ENCODE measurements around the gene APBB1IP. TPM values are rescaled to one million over a fixed set of nuclear protein-coding genes. Genes with fewer than 3 reads are reported as not detected.
"Not testable (repeated sequence)": the region's sequence is repeated elsewhere in the genome, so short reads cannot be mapped to it uniquely, and the experiment has no call there.

Gene APBB1IP
- total and polyA plus RNA-seq, 8 donors: 1.8 to 50.0 (median 2.4) TPM

DNA sequence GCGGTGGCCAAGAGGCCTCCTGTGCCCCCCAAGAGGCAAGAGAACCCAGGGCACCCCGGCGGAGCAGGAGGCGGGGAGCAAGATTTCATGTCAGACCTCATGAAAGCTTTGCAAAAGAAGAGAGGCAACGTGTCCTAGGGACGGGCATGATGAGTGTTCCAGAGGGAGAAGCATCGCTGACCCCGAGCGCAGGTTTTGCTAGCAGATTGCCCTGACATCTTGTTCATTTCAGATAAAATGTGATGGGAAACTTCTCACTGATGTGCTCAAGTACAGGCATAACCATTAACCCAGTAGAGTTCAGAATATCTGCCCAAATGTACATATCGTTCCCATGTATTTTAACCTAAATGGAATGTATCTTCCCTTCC lies 129.2 kb downstream of the APBB1IP start:
- H3K27ac ChIP-seq: no peak overlapping the region
- TF ChIP-seq, protein P1, sequence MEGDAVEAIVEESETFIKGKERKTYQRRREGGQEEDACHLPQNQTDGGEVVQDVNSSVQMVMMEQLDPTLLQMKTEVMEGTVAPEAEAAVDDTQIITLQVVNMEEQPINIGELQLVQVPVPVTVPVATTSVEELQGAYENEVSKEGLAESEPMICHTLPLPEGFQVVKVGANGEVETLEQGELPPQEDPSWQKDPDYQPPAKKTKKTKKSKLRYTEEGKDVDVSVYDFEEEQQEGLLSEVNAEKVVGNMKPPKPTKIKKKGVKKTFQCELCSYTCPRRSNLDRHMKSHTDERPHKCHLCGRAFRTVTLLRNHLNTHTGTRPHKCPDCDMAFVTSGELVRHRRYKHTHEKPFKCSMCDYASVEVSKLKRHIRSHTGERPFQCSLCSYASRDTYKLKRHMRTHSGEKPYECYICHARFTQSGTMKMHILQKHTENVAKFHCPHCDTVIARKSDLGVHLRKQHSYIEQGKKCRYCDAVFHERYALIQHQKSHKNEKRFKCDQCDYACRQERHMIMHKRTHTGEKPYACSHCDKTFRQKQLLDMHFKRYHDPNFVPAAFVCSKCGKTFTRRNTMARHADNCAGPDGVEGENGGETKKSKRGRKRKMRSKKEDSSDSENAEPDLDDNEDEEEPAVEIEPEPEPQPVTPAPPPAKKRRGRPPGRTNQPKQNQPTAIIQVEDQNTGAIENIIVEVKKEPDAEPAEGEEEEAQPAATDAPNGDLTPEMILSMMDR (IDR thresholded peaks at IDR 0.05): no peak
- no peaks in the 10 kb centered on the region for H3K4me1 ChIP-seq
- no peaks in the 10 kb centered on the region for H3K9me3 ChIP-seq
- H3K27me3 ChIP-seq: peaks cover 0 to 7% of the 10 kb centered on the region in 2 donors
- DNase-seq: no peak
- ATAC-seq: no peak
- H3K4me3 ChIP-seq: no peak overlapping the region
- intact Hi-C loops (cut with DNase I): no loop called here
- H3K36me3 ChIP-seq: peaks cover 0 to 78% of the 10 kb centered on the region in 2 donors

DNA sequence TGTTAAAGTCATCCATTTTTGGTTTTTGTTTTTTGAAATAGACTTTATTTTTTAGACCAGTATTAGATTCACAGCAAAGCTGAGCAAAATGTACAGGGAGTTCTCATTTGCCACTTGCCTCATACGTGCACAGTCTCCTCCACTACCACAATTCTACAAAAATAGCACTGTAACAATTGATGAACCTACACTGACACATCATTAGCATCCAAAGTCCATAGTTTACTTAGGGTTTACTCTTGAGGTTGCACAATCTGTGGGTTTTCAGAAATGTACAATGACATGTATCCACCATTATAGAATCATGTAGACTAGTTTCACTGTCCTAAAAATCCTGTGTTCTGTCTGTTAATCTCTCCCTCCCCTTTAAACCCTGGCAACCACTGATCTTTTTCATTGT lies 133.5 kb downstream of the APBB1IP start:
- H3K36me3 ChIP-seq: peaks cover 0 to 35% of the 10 kb centered on the region in 2 donors
- ATAC-seq (no peak), DNase-seq (no peak)
- no peak overlapping the region for H3K4me3 ChIP-seq
- TF ChIP-seq, protein P1 (IDR thresholded peaks at IDR 0.05): no peak
- no peaks in the 10 kb centered on the region for H3K4me1 ChIP-seq
- H3K9me3 ChIP-seq: no peaks in the 10 kb centered on the region
- intact Hi-C loops (cut with DNase I): no loop called here
- H3K27me3 ChIP-seq: no peaks in the 10 kb centered on the region
- H3K27ac ChIP-seq: no peak overlapping the region

DNA sequence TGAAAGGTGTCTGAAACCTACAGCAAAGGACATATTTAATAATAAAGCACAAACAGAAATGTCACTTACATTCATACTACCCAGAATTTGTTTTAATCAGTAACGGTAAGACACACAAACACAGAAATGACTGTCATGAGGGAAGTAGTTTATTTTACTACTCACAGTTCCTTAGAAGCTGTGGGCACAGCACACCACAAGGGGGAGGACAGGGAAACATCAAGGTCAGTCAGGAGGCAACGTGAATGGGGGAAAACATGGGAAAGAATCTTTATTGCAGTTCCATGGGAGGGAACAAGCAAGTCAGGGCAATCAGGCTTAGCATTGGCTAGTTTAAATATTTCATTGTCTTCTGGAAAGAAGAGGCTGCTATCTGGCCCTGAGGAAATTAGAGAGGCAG lies 135.5 kb downstream of the APBB1IP start:
- no peak overlapping the region for H3K27ac ChIP-seq
- no peak overlapping the region for H3K4me3 ChIP-seq
- DNase-seq (no peak), ATAC-seq (peak; percentile 35)
- H3K9me3 ChIP-seq: no peaks in the 10 kb centered on the region
- H3K27me3 ChIP-seq: no peaks in the 10 kb centered on the region
- TF ChIP-seq, protein P1 (IDR thresholded peaks at IDR 0.05): no peak
- H3K4me1 ChIP-seq: no peaks in the 10 kb centered on the region
- intact Hi-C loops (cut with DNase I): no loop called here
- peaks cover 0 to 18% of the 10 kb centered on the region in 2 donors for H3K36me3 ChIP-seq

DNA sequence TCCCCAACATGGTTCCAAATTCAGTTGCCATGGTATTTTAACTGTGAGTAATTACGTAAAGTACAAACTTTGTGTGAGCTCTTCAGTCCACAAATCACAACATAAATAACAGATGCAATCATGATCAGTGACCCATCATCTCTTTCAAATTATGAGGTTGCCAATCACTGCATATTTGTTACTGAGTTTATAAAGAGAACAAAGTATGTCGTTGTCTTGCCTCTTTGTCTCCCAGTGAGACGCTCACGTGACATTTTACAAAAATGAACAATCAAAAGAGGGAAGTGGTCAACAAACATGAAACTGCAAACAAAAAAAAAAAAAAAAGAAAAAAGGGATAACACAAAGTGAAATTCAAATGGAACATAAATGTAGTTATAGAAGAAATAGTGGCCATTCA lies 136.6 kb downstream of the APBB1IP start:
- Histone ChIP-seq H3K27me3 (no peaks in the 10 kb centered on the region), H3K9me3 (no peaks in the 10 kb centered on the region), H3K27ac (peak overlapping the region in 1 of 2 donors; percentile 30), H3K4me3 (no peak overlapping the region), H3K36me3 (peaks cover 0 to 17% of the 10 kb centered on the region in 2 donors), H3K4me1 (no peaks in the 10 kb centered on the region)
- DNase-seq (no peak), ATAC-seq (no peak)
- TF ChIP-seq, protein P1 (IDR thresholded peaks at IDR 0.05): no peak
- intact Hi-C loops (cut with DNase I): no loop called here

DNA sequence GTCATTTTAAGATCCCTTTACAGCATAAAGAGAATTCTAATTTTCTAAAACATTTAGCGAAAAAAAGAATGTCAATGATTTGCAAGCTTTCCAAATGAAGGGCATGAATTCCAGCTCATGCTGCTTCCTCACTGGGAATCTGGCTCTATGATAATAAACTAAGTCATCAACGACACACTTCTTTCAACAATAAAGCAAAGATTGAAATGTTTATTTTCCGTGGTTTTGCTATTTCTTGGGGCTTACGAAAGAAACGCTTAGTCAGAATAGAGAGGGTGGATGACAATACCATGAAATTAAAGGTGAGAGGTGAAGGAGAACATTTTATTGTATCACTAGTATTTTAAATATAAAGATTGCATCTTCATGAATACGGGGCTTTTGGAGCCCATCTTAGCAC lies 140.2 kb downstream of the APBB1IP start:
- ATAC-seq; intact Hi-C loops (cut with DNase I); H3K36me3 ChIP-seq; DNase-seq; H3K4me3 ChIP-seq; H3K27ac ChIP-seq; H3K4me1 ChIP-seq; H3K9me3 ChIP-seq; H3K27me3 ChIP-seq: not testable (repeated sequence)

Measured in left lung (tissue), 10 donors.